Stomach (tissue), 9 donors: Measurements from ENCODE around the gene RNF26. TPM values are rescaled to one million over a fixed set of nuclear protein-coding genes. Genes with fewer than 3 reads are reported as not detected.
A peak's percentile ranks its signal among the peaks of the same experiment; 100 is the strongest.

ENCODE experiments used
- DNase-seq, 2 donors: peaks; one replicate each; pipeline versions ENCODE4 v3.0.0 to v3.0.0-alpha.2; 2013 to 2019
- H3K27ac ChIP-seq, 5 donors: fragments of 200-600 bp in 4 of 5; sonication (generic) in 4 of 5; one replicate each; pipeline ENCODE4 v1.5.1; 2013 to 2019; ENCODE audit warnings: mild to moderate bottlenecking in 1 of 5, moderate library complexity in 1 of 5
- H3K27me3 ChIP-seq, 3 donors: fragments of 200-600 bp; sonication (generic); one replicate each; pipeline ENCODE4 v1.5.1; 2017 to 2019; ENCODE audit warnings: mixed run types in 1 of 3
- H3K36me3 ChIP-seq, 4 donors: fragments of 200-600 bp; sonication (generic); 1 replicate in 3 of 4; 2 replicates in 1 of 4; pipeline ENCODE4 v1.5.1; 2016 to 2019
- H3K4me1 ChIP-seq, 4 donors: fragments of 200-600 bp; sonication (generic); one replicate each; pipeline ENCODE4 v1.5.1; 2016 to 2019
- H3K4me3 ChIP-seq, 4 donors: fragments of 200-600 bp; sonication (generic) in 3 of 4; one replicate each; pipeline ENCODE4 v1.5.1; 2016 to 2019; ENCODE audit warnings: mild to moderate bottlenecking in 1 of 4
- H3K9me3 ChIP-seq, 4 donors: fragments of 200-600 bp; sonication (generic); one replicate each; pipeline ENCODE4 v1.5.1; 2016 to 2019
- CTCF ChIP-seq, 7 experiments: fragments of 450-650 bp in 4 of 7; fragments of 200-600 bp in 3 of 7; sonication (generic) in 3 of 7; IDR thresholded peaks; one replicate each; pipeline ENCODE4 v1.5.1; 2016 to 2019; ENCODE audit warnings: antibody characterized with exemption in 7 of 7, control low read depth in 2 of 7, mild to moderate bottlenecking in 1 of 7
- EP300 ChIP-seq: sonication (generic); formaldehyde crosslinking; IDR thresholded peaks from one replicate; pipeline ENCODE4 v1.6.1; 2017; ENCODE audit warnings: antibody characterized with exemption
- POLR2A ChIP-seq, 4 donors: fragments of 450-650 bp; IDR thresholded peaks; one replicate each; pipeline ENCODE4 v1.6.1; 2016; ENCODE audit warnings: antibody characterized with exemption in 4 of 4, control low read depth in 2 of 4, mild to moderate bottlenecking in 1 of 4, moderate library complexity in 1 of 4
- POLR2AphosphoS5 ChIP-seq, 3 donors: sonication (generic); formaldehyde crosslinking; IDR thresholded peaks; one replicate each; pipeline ENCODE4 v1.6.1; 2016; ENCODE audit warnings: antibody characterized with exemption in 3 of 3
- WGBS, 5 donors: extraction: QIAGEN DNeasy Blood & Tissue Kit in 3 of 5; methylation state at CpG; one replicate each; pipeline versions ENCODE4 v1.1.5 to v1.1.7; 2013 to 2018; 5-methylcytosine and 5-hydroxymethylcytosine counted together
- intact Hi-C: fragments of 100-400 bp; cut with DNase I; formaldehyde crosslinking; loops from one replicate; pipeline ENCODE4 v1.15.1; 2023; ENCODE audit warnings: low total_unique reads
- polyA plus RNA-seq, 3 donors: library from polyadenylated mRNA; stranded (reverse); fragments of 200-250 nt; gene quantifications; one replicate each; pipeline ENCODE4 v1.2.3, GENCODE V29; 2013
- total RNA-seq, 5 donors: library from RNA; depleted of rRNA; stranded (reverse); fragments of >200 nt; gene quantifications; one replicate each; pipeline versions ENCODE4 v1.1.0 to v1.2.3, GENCODE V29; 2014 to 2016
- donor health status: healthy with polysubstance abuse.
- donor health status: Bipolar disorder and iron deficiency.
- donor health status: healthy.

RNF26 gene
- total and polyA plus RNA-seq, 8 donors, result 1.3 to 45.8 (median 10.3) TPM; not detected in 1

GRCh38 chr11:119344291-119345010, 10.1 kb downstream of the RNF26 start:
- H3K4me1 ChIP-seq, result peaks cover 20 to 32% (median 25%) of the 10 kb centered on the region in 4 donors
- WGBS, 5 donors, result 78 to 87% (median 83%) methylated on average over 12 to 14 of the region's 14 CpGs
- no peak overlapping the region for H3K27ac ChIP-seq
- intact Hi-C loops, result no loop called here
- no peaks in the 10 kb centered on the region for H3K36me3 ChIP-seq
- TF ChIP-seq POLR2AphosphoS5 (IDR thresholded peaks at IDR 0.05) (no peak), CTCF (IDR thresholded peaks at IDR 0.05) (no peak), POLR2A (IDR thresholded peaks at IDR 0.05) (no peak), EP300 (no peak)
- H3K9me3 ChIP-seq, result no peaks in the 10 kb centered on the region
- DNase-seq, result peak in 1 of 2 donors; percentile 12
- H3K27me3 ChIP-seq, result peaks cover 0 to 45% (median 18%) of the 10 kb centered on the region in 3 donors
- no peak overlapping the region for H3K4me3 ChIP-seq

GRCh38 chr11:119345685-119346084, 11.4 kb downstream of the RNF26 start:
- Histone ChIP-seq H3K9me3 (no peaks in the 10 kb centered on the region), H3K4me3 (no peak overlapping the region), H3K4me1 (peaks cover 9 to 20% (median 13%) of the 10 kb centered on the region in 4 donors), H3K27me3 (peaks cover 0 to 33% (median 6%) of the 10 kb centered on the region in 3 donors), H3K27ac (no peak overlapping the region), H3K36me3 (no peaks in the 10 kb centered on the region)
- TF ChIP-seq EP300 (no peak), POLR2AphosphoS5 (IDR thresholded peaks at IDR 0.05) (no peak), CTCF (IDR thresholded peaks at IDR 0.05) (no peak), POLR2A (IDR thresholded peaks at IDR 0.05) (no peak)
- DNase-seq, result peak in 1 of 2 donors; percentile 3
- intact Hi-C loops, result no loop called here
- 78 to 85% (median 84%) methylated on average over 10 to 12 of the region's 12 CpGs for WGBS, 5 donors

GRCh38 chr11:119346605-119347004, 12.3 kb downstream of the RNF26 start, which contains the start of gene MFRP:
MFRP (minus strand) TSS chr11:119346705; CDS start chr11:119346513, 192 bp downstream.
- intact Hi-C loops, result no loop called here
- TF ChIP-seq POLR2AphosphoS5 (IDR thresholded peaks at IDR 0.05) (no peak), CTCF (IDR thresholded peaks at IDR 0.05) (no peak), EP300 (no peak), POLR2A (IDR thresholded peaks at IDR 0.05) (no peak)
- peak within 1 kb of the TSS in 1 of 5 donors; percentile 29 for H3K27ac ChIP-seq
- no peaks in the 10 kb centered on the region for H3K36me3 ChIP-seq
- 44 to 70% (median 49%) methylated on average over 5 to 6 of the region's 6 CpGs for WGBS, 5 donors
- peaks cover 0 to 23% (median 2%) of the 10 kb centered on the region in 3 donors for H3K27me3 ChIP-seq
- DNase-seq, result peak in 1 of 2 donors; percentile 3
- H3K4me1 ChIP-seq, result peaks cover under 1 to 11% (median 3%) of the 10 kb centered on the region in 4 donors
- no peak within 1 kb of the TSS for H3K4me3 ChIP-seq
- H3K9me3 ChIP-seq, result no peaks in the 10 kb centered on the region

GRCh38 chr11:119347242-119347641, 12.9 kb downstream of the RNF26 start:
- Histone ChIP-seq H3K4me1 (peaks cover 0 to 8% (median 0%) of the 10 kb centered on the region in 4 donors), H3K9me3 (no peaks in the 10 kb centered on the region), H3K4me3 (no peak overlapping the region), H3K27me3 (peaks cover 0 to 17% (median 0%) of the 10 kb centered on the region in 3 donors), H3K27ac (peak overlapping the region in 1 of 5 donors; percentile 29), H3K36me3 (no peaks in the 10 kb centered on the region)
- WGBS, 5 donors, result 58 to 82% (median 71%) methylated on average over 2 of the region's 2 CpGs
- intact Hi-C loops, result no loop called here
- peak in 1 of 2 donors; percentile 23 for DNase-seq
- TF ChIP-seq CTCF (IDR thresholded peaks at IDR 0.05) (no peak), EP300 (no peak), POLR2AphosphoS5 (IDR thresholded peaks at IDR 0.05) (no peak), POLR2A (IDR thresholded peaks at IDR 0.05) (no peak)
